ENCODE measurements around the gene PPFIA3. TPM values are rescaled to one million over a fixed set of nuclear protein-coding genes. Genes with fewer than 3 reads are reported as not detected.
A peak's percentile ranks its signal among the peaks of the same experiment; 100 is the strongest.

The PPFIA3 gene
- total RNA-seq, 1 experiment from 2014 or later: 27.3 TPM

GRCh38 chr19:49091391-49092038 is 27.8 kb upstream of the PPFIA3 start (continued):
- TF ChIP-seq USF2 (CRISPR knock-in tag; IDR thresholded peaks at IDR 0.05): no peak
- TF ChIP-seq EMX1 (CRISPR knock-in tag; IDR thresholded peaks at IDR 0.05): no peak

GRCh38 chr19:49092686-49093085 is 26.7 kb upstream of the PPFIA3 start:
- Mint-ChIP-seq H3K36me3 (peaks cover 66% of the 10 kb centered on the region), H3K27ac (no peak overlapping the region), H3K4me1 (peaks cover 5% of the 10 kb centered on the region; the same call in 1 of the 2 replicates), H3K4me3 (no peak overlapping the region), H3K27me3 (ENCODE audit: low read depth) (no peaks in the 10 kb centered on the region), H3K9me3 (no peaks in the 10 kb centered on the region)
- ATAC-seq (no peak), DNase-seq (ENCODE audit: low spot score) (no peak)
- TF ChIP-seq ZNF671 (CRISPR knock-in tag; IDR thresholded peaks at IDR 0.05) (no peak), JAZF1 (CRISPR knock-in tag; IDR thresholded peaks at IDR 0.05) (no peak), ELF4 (CRISPR knock-in tag; IDR thresholded peaks at IDR 0.05; ENCODE audit: low read depth) (no peak), ZNF121 (CRISPR knock-in tag; IDR thresholded peaks at IDR 0.05) (0 out of 2 replicates have a peak, but pooled peaks have one; percentile 54)
- ChIA-PET POLR2A (no interaction called here), CTCF (interaction anchor here (0.6 kb wide), 1 partner anchor 73 kb away, joined by 3 read pairs; no protein-coding TSS in a partner anchor)

GRCh38 chr19:49094505-49095482 is 24.6 kb upstream of the PPFIA3 start:
- ATAC-seq (no peak), DNase-seq (ENCODE audit: low spot score) (no peak)
- Mint-ChIP-seq H3K27ac (0 out of 2 replicates have a peak overlapping the region, but pooled peaks have one; percentile 8), H3K27me3 (ENCODE audit: low read depth) (no peaks in the 10 kb centered on the region), H3K9me3 (no peaks in the 10 kb centered on the region), H3K36me3 (peaks cover 73% of the 10 kb centered on the region), H3K4me3 (no peak overlapping the region), H3K4me1 (peaks cover 5% of the 10 kb centered on the region; the same call in 1 of the 2 replicates)
- CTCF ChIA-PET: interaction anchor here (1.0 to 1.6 kb wide), 5 partner anchors 12 to 116 kb away, joined by 3 to 7 read pairs (median 4); no protein-coding TSS in a partner anchor
- POLR2A ChIA-PET: interaction anchor here (0.6 to 1.2 kb wide), 2 partner anchors 12 to 140 kb away, joined by 3 to 4 read pairs; partner anchors contain the start of gene BAX
- TF ChIP-seq CDX4 (CRISPR knock-in tag; IDR thresholded peaks at IDR 0.05; ENCODE audit: borderline replicate concordance): no peak
- TF ChIP-seq ETV6 (CRISPR knock-in tag; IDR thresholded peaks at IDR 0.05): no peak
- TF ChIP-seq ATF1 (CRISPR knock-in tag; IDR thresholded peaks at IDR 0.05): no peak
- no peak for TF ChIP-seq PRRX2 (CRISPR knock-in tag; IDR thresholded peaks at IDR 0.05)
- TF ChIP-seq HMGXB4 (CRISPR knock-in tag; IDR thresholded peaks at IDR 0.05): no peak
- no peak for TF ChIP-seq NFATC4 (CRISPR knock-in tag; IDR thresholded peaks at IDR 0.05)
- TF ChIP-seq ZBTB43 (CRISPR knock-in tag; IDR thresholded peaks at IDR 0.05): no peak
- TF ChIP-seq RORB (CRISPR knock-in tag; IDR thresholded peaks at IDR 0.05): no peak
- TF ChIP-seq MYBL2 (CRISPR knock-in tag; IDR thresholded peaks at IDR 0.05): no peak
- no peak for TF ChIP-seq IRF2 (CRISPR knock-in tag; IDR thresholded peaks at IDR 0.05; ENCODE audit: borderline replicate concordance, low read depth)
- no peak for TF ChIP-seq IRF1 (CRISPR knock-in tag; IDR thresholded peaks at IDR 0.05)
- TF ChIP-seq CBFB (CRISPR knock-in tag; IDR thresholded peaks at IDR 0.05; ENCODE audit: low read depth): no peak
- TF ChIP-seq ZNF416 (CRISPR knock-in tag; IDR thresholded peaks at IDR 0.05): no peak
